ENCODE measurements around the gene GNAI3. TPM values are rescaled to one million over a fixed set of nuclear protein-coding genes. Genes with fewer than 3 reads are reported as not detected.

Gene GNAI3
- total and polyA plus RNA-seq, 2 of the 13 experiments (the other 11 are each of a cell fraction or from before 2014, with no cell fraction given): 4.3 to 9.0 TPM

GRCh38 chr1:109548321-109549267 lies at the start of gene GNAI3 (continued):
- TF ChIP-seq, protein P1, sequence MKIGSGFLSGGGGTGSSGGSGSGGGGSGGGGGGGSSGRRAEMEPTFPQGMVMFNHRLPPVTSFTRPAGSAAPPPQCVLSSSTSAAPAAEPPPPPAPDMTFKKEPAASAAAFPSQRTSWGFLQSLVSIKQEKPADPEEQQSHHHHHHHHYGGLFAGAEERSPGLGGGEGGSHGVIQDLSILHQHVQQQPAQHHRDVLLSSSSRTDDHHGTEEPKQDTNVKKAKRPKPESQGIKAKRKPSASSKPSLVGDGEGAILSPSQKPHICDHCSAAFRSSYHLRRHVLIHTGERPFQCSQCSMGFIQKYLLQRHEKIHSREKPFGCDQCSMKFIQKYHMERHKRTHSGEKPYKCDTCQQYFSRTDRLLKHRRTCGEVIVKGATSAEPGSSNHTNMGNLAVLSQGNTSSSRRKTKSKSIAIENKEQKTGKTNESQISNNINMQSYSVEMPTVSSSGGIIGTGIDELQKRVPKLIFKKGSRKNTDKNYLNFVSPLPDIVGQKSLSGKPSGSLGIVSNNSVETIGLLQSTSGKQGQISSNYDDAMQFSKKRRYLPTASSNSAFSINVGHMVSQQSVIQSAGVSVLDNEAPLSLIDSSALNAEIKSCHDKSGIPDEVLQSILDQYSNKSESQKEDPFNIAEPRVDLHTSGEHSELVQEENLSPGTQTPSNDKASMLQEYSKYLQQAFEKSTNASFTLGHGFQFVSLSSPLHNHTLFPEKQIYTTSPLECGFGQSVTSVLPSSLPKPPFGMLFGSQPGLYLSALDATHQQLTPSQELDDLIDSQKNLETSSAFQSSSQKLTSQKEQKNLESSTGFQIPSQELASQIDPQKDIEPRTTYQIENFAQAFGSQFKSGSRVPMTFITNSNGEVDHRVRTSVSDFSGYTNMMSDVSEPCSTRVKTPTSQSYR (CRISPR knock-in tag; IDR thresholded peaks at IDR 0.05; ENCODE audit: borderline replicate concordance): peak; percentile 8; the same call in 1 of the 2 replicates
- TF ChIP-seq MEF2D (CRISPR knock-in tag; IDR thresholded peaks at IDR 0.05) (peak; percentile 80; the same call in 1 of the 2 replicates), ZFY (CRISPR knock-in tag; IDR thresholded peaks at IDR 0.05) (peak; percentile 91), TEAD2 (CRISPR knock-in tag; IDR thresholded peaks at IDR 0.05) (no peak), TBL1XR1 (IDR thresholded peaks at IDR 0.05; ENCODE audit: borderline replicate concordance, low read length, partially characterized antibody) (peak; percentile 12), ZFP90 (CRISPR knock-in tag; IDR thresholded peaks at IDR 0.05; ENCODE audit: borderline replicate concordance) (peak; percentile 57; the same call in 1 of the 2 replicates), RXRA (CRISPR knock-in tag; IDR thresholded peaks at IDR 0.05) (no peak; the same call in none of the 2 replicates), ZBTB1 (CRISPR knock-in tag; IDR thresholded peaks at IDR 0.05; ENCODE audit: borderline replicate concordance) (no peak), SNAI1 (CRISPR knock-in tag; IDR thresholded peaks at IDR 0.05; ENCODE audit: borderline replicate concordance) (no peak), HNRNPH1 (optimal IDR thresholded peaks at IDR 0.05; ENCODE audit: low read depth, low read length) (no peak), NFKBIZ (CRISPR knock-in tag; IDR thresholded peaks at IDR 0.05) (peak; percentile 70; the same call in 1 of the 2 replicates), HDAC2 (CRISPR knock-in tag; IDR thresholded peaks at IDR 0.05) (peak; percentile 12; the same call in 1 of the 2 replicates), ZNF224 (CRISPR knock-in tag; IDR thresholded peaks at IDR 0.05) (peak; percentile 78; the same call in 1 of the 2 replicates), FIP1L1 (IDR thresholded peaks at IDR 0.05; ENCODE audit: borderline replicate concordance, insufficient read depth, low read depth, low read length) (no peak), DPF2 (CRISPR knock-in tag; IDR thresholded peaks at IDR 0.05; ENCODE audit: borderline replicate concordance, low read depth) (peak; percentile 34; the same call in 1 of the 2 replicates), MEIS2 (CRISPR knock-in tag; IDR thresholded peaks at IDR 0.05) (no peak), MXI1 (IDR thresholded peaks at IDR 0.05; ENCODE audit: borderline replicate concordance, low read depth, low read length) (peak; percentile 68; the same call in 1 of the 3 replicates)
- TF ChIP-seq, protein P2, sequence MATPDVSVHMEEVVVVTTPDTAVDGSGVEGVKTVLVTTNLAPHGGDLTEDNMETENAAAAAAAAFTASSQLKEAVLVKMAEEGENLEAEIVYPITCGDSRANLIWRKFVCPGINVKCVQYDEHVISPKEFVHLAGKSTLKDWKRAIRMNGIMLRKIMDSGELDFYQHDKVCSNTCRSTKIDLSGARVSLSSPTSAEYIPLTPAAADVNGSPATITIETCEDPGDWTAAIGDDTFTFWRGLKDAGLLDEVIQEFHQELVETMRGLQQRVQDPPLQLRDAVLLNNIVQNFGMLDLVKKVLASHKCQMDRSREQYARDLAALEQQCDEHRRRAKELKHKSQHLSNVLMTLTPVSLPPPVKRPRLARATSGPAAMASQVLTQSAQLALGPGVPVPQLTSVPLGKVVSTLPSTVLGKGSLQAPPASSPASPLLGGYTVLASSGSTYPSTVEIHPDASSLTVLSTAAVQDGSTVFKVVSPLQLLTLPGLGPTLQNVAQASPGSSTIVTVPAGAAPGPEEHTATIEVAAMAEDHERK (CRISPR knock-in tag; IDR thresholded peaks at IDR 0.05; ENCODE audit: low read depth): no peak
- TF ChIP-seq, protein P3, sequence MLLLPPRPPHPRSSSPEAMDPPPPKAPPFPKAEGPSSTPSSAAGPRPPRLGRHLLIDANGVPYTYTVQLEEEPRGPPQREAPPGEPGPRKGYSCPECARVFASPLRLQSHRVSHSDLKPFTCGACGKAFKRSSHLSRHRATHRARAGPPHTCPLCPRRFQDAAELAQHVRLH (CRISPR knock-in tag; IDR thresholded peaks at IDR 0.05; ENCODE audit: borderline replicate concordance, low read depth): peak; percentile 90; the same call in 1 of the 2 replicates
- TF ChIP-seq, protein P4, sequence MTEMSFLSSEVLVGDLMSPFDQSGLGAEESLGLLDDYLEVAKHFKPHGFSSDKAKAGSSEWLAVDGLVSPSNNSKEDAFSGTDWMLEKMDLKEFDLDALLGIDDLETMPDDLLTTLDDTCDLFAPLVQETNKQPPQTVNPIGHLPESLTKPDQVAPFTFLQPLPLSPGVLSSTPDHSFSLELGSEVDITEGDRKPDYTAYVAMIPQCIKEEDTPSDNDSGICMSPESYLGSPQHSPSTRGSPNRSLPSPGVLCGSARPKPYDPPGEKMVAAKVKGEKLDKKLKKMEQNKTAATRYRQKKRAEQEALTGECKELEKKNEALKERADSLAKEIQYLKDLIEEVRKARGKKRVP (CRISPR knock-in tag; IDR thresholded peaks at IDR 0.05): peak in 1 of 2 experiments; percentile 59; a peak in 1 of 4 replicates
- TF ChIP-seq, protein P5, sequence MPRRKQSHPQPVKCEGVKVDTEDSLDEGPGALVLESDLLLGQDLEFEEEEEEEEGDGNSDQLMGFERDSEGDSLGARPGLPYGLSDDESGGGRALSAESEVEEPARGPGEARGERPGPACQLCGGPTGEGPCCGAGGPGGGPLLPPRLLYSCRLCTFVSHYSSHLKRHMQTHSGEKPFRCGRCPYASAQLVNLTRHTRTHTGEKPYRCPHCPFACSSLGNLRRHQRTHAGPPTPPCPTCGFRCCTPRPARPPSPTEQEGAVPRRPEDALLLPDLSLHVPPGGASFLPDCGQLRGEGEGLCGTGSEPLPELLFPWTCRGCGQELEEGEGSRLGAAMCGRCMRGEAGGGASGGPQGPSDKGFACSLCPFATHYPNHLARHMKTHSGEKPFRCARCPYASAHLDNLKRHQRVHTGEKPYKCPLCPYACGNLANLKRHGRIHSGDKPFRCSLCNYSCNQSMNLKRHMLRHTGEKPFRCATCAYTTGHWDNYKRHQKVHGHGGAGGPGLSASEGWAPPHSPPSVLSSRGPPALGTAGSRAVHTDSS (CRISPR knock-in tag; conservative IDR thresholded peaks at IDR 0.05): no peak
